Peyer's patch (tissue), 4 donors: Measurements from ENCODE around the gene CERK.

Experiments
- CTCF ChIP-seq, 6 experiments: fragments of 450-650 bp in 4 of 6; fragments of 200-600 bp in 2 of 6; sonication (generic) in 1 of 6; IDR thresholded peaks; one replicate each; pipeline ENCODE4 v1.5.1; 2017 to 2019; ENCODE audit warnings: antibody characterized with exemption in 6 of 6, mild to moderate bottlenecking in 3 of 6, moderate library complexity in 1 of 6
- POLR2A ChIP-seq, 2 donors: fragments of 450-650 bp; IDR thresholded peaks; one replicate each; pipeline ENCODE4 v1.5.1; 2017; ENCODE audit warnings: antibody characterized with exemption in 2 of 2, mild to moderate bottlenecking in 2 of 2, moderate library complexity in 2 of 2

- no peak for TF ChIP-seq POLR2A (IDR thresholded peaks at IDR 0.05)
- no peak for TF ChIP-seq CTCF (IDR thresholded peaks at IDR 0.05)
These were observed 19.1 kb upstream of the CERK start for GRCh38 chr22:46757104-46757503.
